Liver (tissue), 9 donors: ENCODE data around the gene PRDX2. TPM values are rescaled to one million over a fixed set of nuclear protein-coding genes. Genes with fewer than 3 reads are reported as not detected.
A peak's percentile ranks its signal among the peaks of the same experiment; 100 is the strongest.

Experiments used
- DNase-seq: peaks from one replicate; pipeline ENCODE4 v3.0.0-alpha.2; 2017; ENCODE audit warnings: low spot score
- H3K27ac ChIP-seq, 2 donors: one replicate each; pipeline ENCODE4 v1.7.0; 2013; ENCODE audit warnings: inconsistent platforms in 2 of 2, low read length in 2 of 2, control low read depth in 1 of 2, low read depth in 1 of 2, mild to moderate bottlenecking in 1 of 2
- H3K27me3 ChIP-seq, 4 donors: one replicate each; pipeline versions ENCODE4 v1.6.1 to v1.7.0; 2013; ENCODE audit warnings: low read length in 3 of 4, inconsistent platforms in 1 of 4, mild to moderate bottlenecking in 1 of 4, moderate library complexity in 1 of 4; ENCODE audit not compliant: control insufficient read depth in 4 of 4, insufficient read depth in 4 of 4
- H3K36me3 ChIP-seq, 4 donors: one replicate each; pipeline versions ENCODE4 v1.6.1 to v1.7.0; 2013; ENCODE audit warnings: low read length in 3 of 4, mild to moderate bottlenecking in 3 of 4, low read depth in 1 of 4, moderate library complexity in 1 of 4; ENCODE audit not compliant: control insufficient read depth in 4 of 4, insufficient read depth in 3 of 4
- H3K4me1 ChIP-seq, 4 donors: one replicate each; pipeline versions ENCODE4 v1.6.1 to v1.7.0; 2013; ENCODE audit warnings: low read length in 3 of 4, mild to moderate bottlenecking in 3 of 4, moderate library complexity in 1 of 4; ENCODE audit not compliant: control insufficient read depth in 4 of 4, insufficient read depth in 4 of 4
- H3K4me3 ChIP-seq, 3 donors: one replicate each; pipeline versions ENCODE4 v1.6.1 to v1.7.0; 2013; ENCODE audit warnings: low read length in 3 of 3, control low read depth in 1 of 3, low read depth in 1 of 3, mild to moderate bottlenecking in 1 of 3
- H3K9ac ChIP-seq, 2 donors: one replicate each; pipeline ENCODE4 v1.7.0; 2013; ENCODE audit warnings: low read length in 2 of 2, mild to moderate bottlenecking in 2 of 2, moderate library complexity in 2 of 2, control low read depth in 1 of 2, low read depth in 1 of 2
- H3K9me3 ChIP-seq, 4 donors: one replicate each; pipeline versions ENCODE4 v1.6.1 to v1.7.0; 2013; ENCODE audit warnings: low read length in 3 of 4; ENCODE audit not compliant: control insufficient read depth in 4 of 4
- ATF3 ChIP-seq: IDR thresholded peaks from 2 replicates; pipeline ENCODE4 v1.6.1; 2016; ENCODE audit warnings: antibody characterized with exemption
- CTCF ChIP-seq: fragments of 150-350 bp; IDR thresholded peaks from 2 replicates; pipeline ENCODE4 v1.5.1; 2017; ENCODE audit warnings: improper control_type of control experiment, low read depth, low read length; ENCODE audit not compliant: missing input control
- EGR1 ChIP-seq, 2 donors: IDR thresholded peaks; 2 replicates each; pipeline ENCODE4 v1.6.1; 2016 to 2018; ENCODE audit warnings: antibody characterized with exemption in 2 of 2, low read depth in 2 of 2
- FOXA1 ChIP-seq: IDR thresholded peaks from 2 replicates; pipeline ENCODE4 v1.6.1; 2016; ENCODE audit warnings: antibody characterized with exemption
- FOXA2 ChIP-seq: IDR thresholded peaks from 2 replicates; pipeline ENCODE4 v1.6.1; 2016; ENCODE audit warnings: antibody characterized with exemption
- GABPA ChIP-seq, 2 donors: IDR thresholded peaks in 1 of 2; conservative IDR thresholded peaks in 1 of 2; 2 replicates each; pipeline ENCODE4 v1.6.1; 2016; ENCODE audit warnings: antibody characterized with exemption in 2 of 2, mild to moderate bottlenecking in 1 of 2, moderate library complexity in 1 of 2
- HNF4A ChIP-seq, 2 donors: conservative IDR thresholded peaks; 2 replicates each; pipeline ENCODE4 v1.6.1; 2016; ENCODE audit warnings: antibody characterized with exemption in 2 of 2, mild to moderate bottlenecking in 2 of 2
- HNF4G ChIP-seq: IDR thresholded peaks from 2 replicates; pipeline ENCODE4 v1.6.1; 2016; ENCODE audit warnings: antibody characterized with exemption
- JUND ChIP-seq, 2 donors: IDR thresholded peaks; 2 replicates each; pipeline ENCODE4 v1.6.1; 2016; ENCODE audit warnings: antibody characterized with exemption in 2 of 2
- MAX ChIP-seq: IDR thresholded peaks from 2 replicates; pipeline ENCODE4 v1.6.1; 2016; ENCODE audit warnings: antibody characterized with exemption
- NR2F2 ChIP-seq: IDR thresholded peaks from 2 replicates; pipeline ENCODE4 v1.6.1; 2016; ENCODE audit warnings: antibody characterized with exemption
- RAD21 ChIP-seq, 2 donors: IDR thresholded peaks; 2 replicates each; pipeline ENCODE4 v1.6.1; 2016; ENCODE audit warnings: antibody characterized with exemption in 2 of 2, mild to moderate bottlenecking in 2 of 2
- RXRA ChIP-seq, 2 donors: IDR thresholded peaks; 2 replicates each; pipeline ENCODE4 v1.6.1; 2017 to 2018; ENCODE audit warnings: antibody characterized with exemption in 2 of 2, mild to moderate bottlenecking in 1 of 2
- SP1 ChIP-seq: IDR thresholded peaks from 2 replicates; pipeline ENCODE4 v1.6.1; 2018; ENCODE audit warnings: antibody characterized with exemption, mild to moderate bottlenecking
- TAF1 ChIP-seq: conservative IDR thresholded peaks from 2 replicates; pipeline ENCODE4 v1.6.1; 2016; ENCODE audit warnings: antibody characterized with exemption, mild to moderate bottlenecking
- YY1 ChIP-seq: IDR thresholded peaks from 2 replicates; pipeline ENCODE4 v1.6.1; 2016; ENCODE audit warnings: antibody characterized with exemption, mild to moderate bottlenecking
- ZBTB33 ChIP-seq: IDR thresholded peaks from 2 replicates; pipeline ENCODE4 v1.6.1; 2016; ENCODE audit warnings: antibody characterized with exemption
- WGBS: extraction: QIAGEN DNeasy Blood & Tissue Kit; methylation state at CpG from one replicate; pipeline ENCODE4 v1.1.7; 2013; 5-methylcytosine and 5-hydroxymethylcytosine counted together
- polyA plus RNA-seq, 2 donors: library from polyadenylated mRNA; stranded (reverse) in 1 of 2; unstranded in 1 of 2; fragments of 200-250 nt in 1 of 2; fragments of >200 nt in 1 of 2; fragmentation: Nextera tagmentation in 1 of 2; extraction: Ambion mirVana in 1 of 2; gene quantifications; one replicate each; pipeline versions ENCODE4 v1.2.1 to v1.2.3, GENCODE V29; 2013 to 2015
- total RNA-seq, 2 donors: library from RNA; depleted of rRNA; stranded (reverse); fragments of >200 nt; gene quantifications; one replicate each; pipeline ENCODE4 v1.2.3, GENCODE V29; 2014
- TF ChIP-seq, protein P1 (sequence below): IDR thresholded peaks from 2 replicates; pipeline ENCODE4 v1.6.1; 2016; ENCODE audit warnings: antibody characterized with exemption, mild to moderate bottlenecking
- donor health status: healthy.
- donor health status: healthy.
- donor health status: healthy.
- donor health status: healthy.
- donor health status: healthy.

PRDX2 gene
- total and polyA plus RNA-seq, 4 donors: 222 to 1,737 (median 283) TPM

DNA sequence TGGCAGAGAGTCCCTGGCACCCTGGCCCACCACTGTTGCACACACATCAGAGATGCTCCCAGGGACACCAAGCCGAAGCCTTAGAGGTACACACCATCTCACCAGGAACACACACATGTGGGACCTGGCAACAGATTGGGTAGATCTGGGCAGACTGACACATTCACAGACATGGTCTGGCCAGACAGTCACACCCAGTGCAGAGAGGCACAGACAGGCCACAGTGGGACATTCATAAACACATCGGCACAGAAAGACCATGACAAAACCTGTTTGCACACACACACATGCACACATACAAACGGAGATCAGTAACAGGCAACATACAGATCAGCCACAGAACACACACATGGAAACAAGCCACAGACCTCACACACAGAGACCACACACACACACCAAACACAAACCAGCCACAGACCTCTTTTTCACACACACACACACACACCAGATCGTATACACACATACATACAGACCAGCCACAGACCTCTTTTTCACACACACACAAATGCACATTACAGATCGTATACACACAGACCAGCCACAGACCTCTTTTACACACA, 16.6 kb downstream of the PRDX2 start:
- Histone ChIP-seq H3K9me3 (no peaks in the 10 kb centered on the region), H3K4me1 (peaks cover 11 to 44% (median 25%) of the 10 kb centered on the region in 4 donors), H3K9ac (no peak overlapping the region), H3K27me3 (no peaks in the 10 kb centered on the region), H3K27ac (peak overlapping the region; percentile 67 to 86), H3K4me3 (no peak overlapping the region), H3K36me3 (no peaks in the 10 kb centered on the region)
- no peak for TF ChIP-seq HNF4G
- TF ChIP-seq MAX: no peak
- no peak for TF ChIP-seq FOXA1
- TF ChIP-seq TAF1: no peak
- no peak for TF ChIP-seq ZBTB33
- no peak for TF ChIP-seq CTCF
- TF ChIP-seq NR2F2: no peak
- no peak for TF ChIP-seq FOXA2
- no peak for TF ChIP-seq SP1
- no peak for TF ChIP-seq GABPA (IDR thresholded peaks at IDR 0.05 in 1 of 2, conservative IDR thresholded peaks at IDR 0.05 in 1 of 2)
- TF ChIP-seq ATF3: no peak
- TF ChIP-seq JUND (IDR thresholded peaks at IDR 0.05): no peak
- TF ChIP-seq, protein P1, sequence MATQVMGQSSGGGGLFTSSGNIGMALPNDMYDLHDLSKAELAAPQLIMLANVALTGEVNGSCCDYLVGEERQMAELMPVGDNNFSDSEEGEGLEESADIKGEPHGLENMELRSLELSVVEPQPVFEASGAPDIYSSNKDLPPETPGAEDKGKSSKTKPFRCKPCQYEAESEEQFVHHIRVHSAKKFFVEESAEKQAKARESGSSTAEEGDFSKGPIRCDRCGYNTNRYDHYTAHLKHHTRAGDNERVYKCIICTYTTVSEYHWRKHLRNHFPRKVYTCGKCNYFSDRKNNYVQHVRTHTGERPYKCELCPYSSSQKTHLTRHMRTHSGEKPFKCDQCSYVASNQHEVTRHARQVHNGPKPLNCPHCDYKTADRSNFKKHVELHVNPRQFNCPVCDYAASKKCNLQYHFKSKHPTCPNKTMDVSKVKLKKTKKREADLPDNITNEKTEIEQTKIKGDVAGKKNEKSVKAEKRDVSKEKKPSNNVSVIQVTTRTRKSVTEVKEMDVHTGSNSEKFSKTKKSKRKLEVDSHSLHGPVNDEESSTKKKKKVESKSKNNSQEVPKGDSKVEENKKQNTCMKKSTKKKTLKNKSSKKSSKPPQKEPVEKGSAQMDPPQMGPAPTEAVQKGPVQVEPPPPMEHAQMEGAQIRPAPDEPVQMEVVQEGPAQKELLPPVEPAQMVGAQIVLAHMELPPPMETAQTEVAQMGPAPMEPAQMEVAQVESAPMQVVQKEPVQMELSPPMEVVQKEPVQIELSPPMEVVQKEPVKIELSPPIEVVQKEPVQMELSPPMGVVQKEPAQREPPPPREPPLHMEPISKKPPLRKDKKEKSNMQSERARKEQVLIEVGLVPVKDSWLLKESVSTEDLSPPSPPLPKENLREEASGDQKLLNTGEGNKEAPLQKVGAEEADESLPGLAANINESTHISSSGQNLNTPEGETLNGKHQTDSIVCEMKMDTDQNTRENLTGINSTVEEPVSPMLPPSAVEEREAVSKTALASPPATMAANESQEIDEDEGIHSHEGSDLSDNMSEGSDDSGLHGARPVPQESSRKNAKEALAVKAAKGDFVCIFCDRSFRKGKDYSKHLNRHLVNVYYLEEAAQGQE: no peak
- no peak for TF ChIP-seq EGR1 (IDR thresholded peaks at IDR 0.05; ENCODE audit: low read depth in 2 of 2)
- no peak for TF ChIP-seq HNF4A (conservative IDR thresholded peaks at IDR 0.05)
- TF ChIP-seq RXRA (IDR thresholded peaks at IDR 0.05): no peak
- TF ChIP-seq YY1: no peak
- TF ChIP-seq RAD21 (IDR thresholded peaks at IDR 0.05): no peak
- 71% methylated on average over 5 of the region's 5 CpGs for WGBS
- DNase-seq: peak; percentile 49
